Inflammatory macrophage treated with lipopolysaccharide for 1 hour (primary cell): ENCODE measurements around the gene CSRP1.
"Not testable (repeated sequence)": the region's sequence is repeated elsewhere in the genome, so short reads cannot be mapped to it uniquely, and the experiment has no call there.

ENCODE experiments used
- DNase-seq, 2 donors: peaks; one replicate each; pipeline ENCODE4 v3.0.0-alpha.2; 2020 to 2022

The CSRP1 gene

DNA sequence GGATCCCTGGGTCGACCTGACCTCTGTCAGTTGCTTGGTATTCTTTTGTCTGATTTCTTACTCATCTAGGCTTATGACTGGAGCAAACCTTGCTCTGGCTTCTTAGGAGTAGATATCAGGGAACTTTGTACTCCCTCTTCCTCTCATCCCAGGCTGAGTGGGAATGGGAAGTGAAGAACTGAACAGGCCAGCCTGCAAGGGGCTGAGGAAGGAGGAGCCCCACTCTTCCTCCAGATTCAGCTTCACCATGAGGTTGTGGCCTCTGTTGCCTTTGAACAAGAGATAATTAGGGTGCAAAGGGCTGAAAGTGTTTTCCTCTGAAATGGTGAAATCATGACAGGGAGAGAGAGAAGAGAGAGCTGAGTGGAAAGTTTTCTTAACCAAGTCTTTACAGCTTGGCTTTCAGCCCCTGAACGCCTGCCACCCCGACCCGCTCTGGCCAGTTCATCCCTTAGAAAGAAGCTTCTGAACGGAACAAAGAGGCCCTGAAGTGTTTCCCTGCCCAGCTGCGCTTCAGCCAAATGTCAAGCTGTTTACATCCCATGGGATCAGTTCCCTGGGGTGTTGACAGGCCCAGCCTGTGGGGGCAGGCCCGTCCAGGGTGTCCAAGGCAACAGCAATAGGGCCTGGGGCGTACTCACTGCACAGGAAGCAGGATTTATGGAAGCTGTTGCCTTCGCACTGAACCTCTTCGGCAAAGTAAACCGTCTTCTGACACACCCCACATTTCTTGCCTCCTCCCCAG, 11.2 kb downstream of the CSRP1 start:
- no peak for DNase-seq

GRCh38 chr1:201493757-201494617, 12.9 kb downstream of the CSRP1 start:
- DNase-seq = no peak

GRCh38 chr1:201493026-201493656, 13.8 kb downstream of the CSRP1 start:
- DNase-seq = not testable (repeated sequence)

DNA sequence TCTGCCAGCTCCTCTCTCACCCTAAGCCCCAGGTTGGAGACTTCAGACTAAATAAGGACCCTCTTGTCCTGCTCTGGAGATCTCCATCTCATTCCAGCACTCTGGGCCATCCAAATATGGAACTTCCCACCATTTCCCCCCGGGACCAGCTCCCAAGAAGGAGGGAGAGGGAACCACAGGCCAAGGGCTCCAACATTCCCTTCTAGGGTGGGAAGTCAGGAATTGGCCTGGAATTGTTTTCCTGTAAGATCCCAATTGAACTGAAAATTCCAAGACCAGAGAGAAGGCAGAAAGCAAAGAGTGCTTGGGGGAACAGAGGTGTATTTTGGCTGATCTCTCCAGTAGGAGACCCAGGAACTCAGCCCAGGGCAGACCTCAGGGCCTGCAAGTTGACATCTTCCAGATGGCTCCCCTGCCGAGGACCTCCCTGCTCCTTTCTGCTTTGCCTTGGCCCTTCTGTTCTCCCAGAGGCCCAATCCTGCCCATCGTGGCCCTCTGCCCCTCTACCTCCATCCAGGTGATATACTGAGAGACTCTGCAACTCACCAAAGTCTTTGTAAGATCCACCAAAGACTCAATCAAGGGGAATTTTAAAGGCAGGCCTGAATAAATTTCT, 14.9 kb downstream of the CSRP1 start:
- DNase-seq = no peak

DNA sequence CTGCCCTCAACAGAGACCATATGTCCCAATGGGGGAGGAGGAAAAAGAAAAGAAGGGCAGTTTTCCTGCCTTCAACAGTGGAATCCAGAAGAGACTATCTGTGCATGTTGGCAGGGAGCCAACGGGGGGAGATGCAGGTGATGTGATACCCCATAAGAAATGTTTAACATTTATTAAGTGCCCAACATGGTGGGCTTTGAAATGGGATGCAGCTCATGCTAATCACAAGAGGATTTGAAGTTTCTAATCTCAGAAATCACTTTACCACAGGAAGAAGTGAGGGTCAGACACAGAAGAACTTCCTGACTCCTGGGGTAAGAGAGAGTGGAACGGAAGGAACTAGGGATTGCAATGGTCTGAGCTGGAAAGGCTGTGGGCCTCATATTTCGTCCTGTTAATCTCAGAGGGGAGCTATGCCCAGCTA, 16.2 kb downstream of the CSRP1 start:
- no peak for DNase-seq

DNA sequence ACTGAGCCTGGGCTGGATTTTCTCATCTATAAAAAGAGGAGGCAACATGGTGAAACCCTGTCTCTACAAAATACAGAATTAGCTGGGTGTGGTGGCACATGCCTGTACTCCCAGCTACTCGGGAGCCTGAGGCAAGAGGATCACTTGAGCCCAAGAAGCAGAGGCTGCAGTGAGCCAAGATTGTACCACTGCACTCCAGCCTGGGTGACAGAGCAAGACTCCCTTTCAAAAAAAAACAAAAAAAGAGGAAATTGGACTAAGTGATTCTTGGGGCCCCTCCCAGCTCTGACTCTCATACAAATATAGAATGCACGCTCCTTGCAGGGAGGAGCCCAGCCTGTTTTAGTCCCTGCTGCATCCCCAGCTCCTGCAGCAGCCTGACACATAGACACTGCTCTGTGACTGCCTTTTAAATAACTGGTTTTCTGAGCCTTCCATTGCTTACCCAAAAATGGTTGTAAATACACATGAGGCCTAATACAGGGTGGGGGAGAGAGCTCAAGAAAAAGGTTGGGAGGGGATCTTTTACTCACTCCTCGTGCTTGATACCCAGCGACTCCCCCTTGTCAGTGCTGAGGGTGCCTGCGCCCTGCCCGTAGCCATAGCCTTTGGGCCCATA, 17.2 kb downstream of the CSRP1 start:
- DNase-seq = peak; percentile 38 to 50

GRCh38 chr1:201488830-201489589, 17.9 kb downstream of the CSRP1 start:
- peak; percentile 62 to 66 for DNase-seq

DNA sequence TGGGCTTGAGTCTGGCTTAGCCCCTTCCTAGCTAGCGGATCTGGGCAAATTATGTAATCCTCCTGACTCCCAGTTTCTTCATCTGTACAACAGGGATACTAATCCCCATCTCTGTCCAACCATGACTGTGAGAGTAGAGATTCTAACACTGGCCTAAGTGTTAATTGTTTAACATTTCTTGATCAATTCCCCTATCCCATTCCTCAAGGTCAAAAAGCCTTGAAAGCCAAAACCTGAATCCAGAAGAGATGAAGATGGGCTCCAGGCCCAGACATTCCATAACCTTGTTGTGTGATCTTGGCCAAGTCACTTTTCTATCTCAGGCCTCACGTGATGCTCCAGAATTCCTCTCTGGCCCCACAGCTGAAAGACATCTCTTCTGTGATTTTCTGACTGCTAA, 19.2 kb downstream of the CSRP1 start:
- no peak for DNase-seq

- DNase-seq = no peak
Measured at GRCh38 chr1:201486187-201486586, 20.7 kb downstream of the CSRP1 start.

GRCh38 chr1:201485184-201485774, 21.6 kb downstream of the CSRP1 start:
- DNase-seq = no peak

GRCh38 chr1:201483373-201483949, 23.5 kb downstream of the CSRP1 start:
- no peak for DNase-seq

DNA sequence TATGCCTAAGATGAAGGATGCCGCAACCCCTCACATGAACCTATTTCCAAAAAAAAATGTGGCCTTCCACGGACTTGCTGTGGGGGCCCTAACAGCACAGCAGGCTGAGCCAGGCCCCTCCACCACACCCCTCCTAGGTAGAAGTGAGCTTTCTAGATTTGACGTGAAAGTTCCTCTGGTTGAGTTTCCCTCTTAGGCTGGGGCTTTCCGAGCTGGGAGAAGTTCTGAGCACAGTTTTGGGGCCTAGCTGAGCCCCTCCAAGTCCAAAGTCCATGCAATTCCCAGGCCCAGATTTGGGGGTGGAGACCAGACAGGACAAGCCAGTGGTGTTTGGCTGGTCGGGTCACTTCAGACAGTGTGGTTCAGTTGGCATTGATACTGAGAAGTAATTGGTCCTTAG, 24.2 kb downstream of the CSRP1 start:
- no peak for DNase-seq

DNA sequence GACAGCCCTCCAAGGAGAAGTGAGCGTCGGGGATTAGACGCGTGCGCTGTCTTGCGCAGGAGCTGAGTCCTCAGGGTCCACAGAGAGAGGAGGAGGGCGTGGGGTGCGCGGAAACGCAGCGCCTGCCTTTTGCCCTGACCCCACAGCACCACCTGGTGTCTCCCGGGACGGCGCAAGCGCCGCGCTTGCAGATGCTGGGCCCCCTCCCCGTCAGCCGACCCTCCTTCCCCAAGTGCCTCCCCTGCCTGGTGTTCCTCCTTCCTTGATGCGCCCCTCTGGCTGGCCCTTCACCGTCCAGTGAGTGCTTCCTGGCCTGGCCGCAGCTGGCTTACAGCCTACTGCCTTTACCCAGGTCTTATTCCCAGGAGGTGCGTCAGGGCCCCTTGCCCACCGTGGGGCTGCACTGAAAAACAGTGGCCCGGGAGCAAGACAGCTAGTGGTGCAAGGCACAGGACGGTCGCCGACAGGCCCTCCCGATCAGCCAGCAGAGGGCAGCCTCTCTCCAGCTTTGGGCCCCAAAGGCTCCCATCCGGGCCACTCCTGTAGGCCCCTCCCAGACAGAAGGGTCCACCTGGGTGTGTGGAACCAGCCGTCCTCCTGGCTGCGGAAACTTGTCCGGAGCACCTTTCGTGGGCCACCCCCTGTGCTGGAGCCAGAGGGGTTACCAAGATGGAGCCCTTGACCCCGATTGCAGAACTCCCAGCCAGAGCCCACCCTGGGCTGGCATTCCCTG, 25.0 kb downstream of the CSRP1 start:
- DNase-seq = peak; percentile 61 to 86

DNA sequence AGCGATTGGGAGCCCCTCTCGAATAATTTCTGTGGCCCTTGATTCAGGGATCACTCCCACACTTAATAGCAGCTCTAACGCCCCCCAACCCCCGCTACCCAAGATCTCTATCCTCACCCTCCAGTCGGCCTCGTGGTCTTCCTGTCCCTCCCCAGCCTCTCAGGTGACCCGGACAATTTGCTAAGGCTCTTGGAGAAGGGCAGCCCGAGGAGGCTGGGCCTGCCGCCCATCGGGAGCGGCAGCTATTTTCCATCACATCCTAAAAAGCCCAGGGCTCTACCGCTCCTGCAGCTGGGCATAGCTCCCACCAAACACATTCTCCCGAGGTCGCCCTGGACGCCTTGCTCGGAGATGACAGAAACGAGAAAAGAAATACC, 25.9 kb downstream of the CSRP1 start:
- no peak for DNase-seq

- peak; percentile 86 to 93 for DNase-seq
Measured at GRCh38 chr1:201480231-201481003, 26.5 kb downstream of the CSRP1 start.

DNA sequence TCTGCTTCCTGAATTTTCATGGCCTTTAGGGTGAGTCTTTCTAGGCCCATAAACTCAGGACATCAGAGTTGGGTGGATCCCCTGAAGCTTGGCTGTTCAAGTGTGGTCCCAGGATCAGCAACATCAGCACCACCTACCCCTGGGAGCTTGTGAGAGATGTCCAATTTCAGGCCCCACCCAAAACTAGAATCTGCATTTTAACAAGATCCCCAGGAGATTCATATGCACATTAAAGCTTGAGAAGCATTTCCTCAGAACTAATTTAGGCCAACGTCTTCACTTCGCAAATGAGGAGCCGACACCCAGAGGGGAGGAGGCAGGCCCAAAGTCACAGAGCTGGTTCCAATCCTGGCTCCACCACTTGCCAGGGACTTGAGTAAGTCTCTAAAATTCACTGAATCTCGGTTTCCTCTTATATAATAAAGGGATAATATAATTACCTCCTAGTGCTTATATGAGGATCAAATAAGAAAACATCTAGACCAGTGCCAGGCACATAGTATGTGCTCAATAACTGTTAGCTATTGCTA, 27.7 kb downstream of the CSRP1 start:
- DNase-seq = no peak

- not testable (repeated sequence) for DNase-seq
Measured at GRCh38 chr1:201478666-201479065, 28.3 kb downstream of the CSRP1 start.

DNA sequence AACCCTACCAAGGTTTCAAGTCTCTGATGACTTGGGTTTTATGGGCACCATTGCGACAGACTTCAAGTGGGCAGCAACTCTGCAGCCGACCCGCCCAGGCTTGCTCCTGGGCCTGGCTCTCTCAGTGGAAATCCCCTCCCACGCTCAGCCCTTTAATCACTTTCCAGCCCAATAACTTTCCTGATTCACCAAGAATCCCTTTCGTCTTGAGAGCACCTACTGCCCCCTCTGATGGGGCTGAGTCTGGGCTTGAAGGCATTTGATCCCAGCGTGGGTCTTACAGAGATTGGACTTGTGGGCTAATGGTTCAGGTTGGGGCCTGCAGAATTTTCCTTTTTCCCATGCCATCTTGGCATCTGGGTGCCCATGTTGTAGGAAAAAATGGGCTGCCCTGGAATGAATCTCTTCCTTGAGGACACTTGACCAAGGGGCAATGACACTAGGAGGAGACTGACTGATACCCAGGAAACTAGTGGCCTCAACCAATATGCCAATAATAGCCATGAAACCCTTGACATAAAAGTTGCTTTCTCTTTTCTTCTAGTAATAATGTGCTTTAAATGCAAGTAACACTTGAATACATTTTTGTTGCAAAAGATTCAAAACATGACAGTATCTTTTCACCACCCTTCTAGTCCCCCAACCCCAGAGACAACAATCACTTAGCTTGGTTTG, 30.1 kb downstream of the CSRP1 start:
- peak; percentile 89 to 96 for DNase-seq
